NB4 (cell line): Measurements from ENCODE around the gene WDR45B.

Experiments
- POLR2A ChIP-seq: IDR thresholded peaks from 2 replicates; pipeline ENCODE4 v1.6.1; 2011; ENCODE audit warnings: mild to moderate bottlenecking; ENCODE audit not compliant: insufficient read length; ENCODE audit errors: extremely low read depth
- TF ChIP-seq, protein P1 (sequence below): IDR thresholded peaks from one replicate; pipeline ENCODE4 v1.5.1; 2012; ENCODE audit warnings: low read depth, low read length
- TF ChIP-seq, protein P2 (sequence below): IDR thresholded peaks from 2 replicates; pipeline ENCODE4 v1.6.1; 2011; ENCODE audit warnings: low read depth, low read length

DNA sequence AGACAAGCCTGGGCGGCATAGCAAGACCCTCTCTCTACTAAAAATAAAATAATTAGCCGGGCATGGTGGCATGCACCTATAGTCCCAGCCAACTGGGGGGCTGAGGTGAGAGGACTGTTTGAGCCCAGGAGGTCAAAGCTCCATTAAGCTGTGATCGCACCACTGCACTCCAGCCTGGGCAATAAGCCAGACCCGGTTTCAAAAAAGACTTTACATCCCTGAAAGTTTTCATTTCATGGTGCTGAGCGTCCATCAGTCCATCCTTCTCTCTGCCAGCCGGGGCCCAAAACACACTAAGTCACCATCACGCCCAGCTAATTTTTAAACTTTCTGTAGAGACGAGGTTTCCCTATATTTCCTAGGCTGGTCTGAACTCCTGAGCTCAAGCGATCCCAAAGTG is 39.6 kb upstream of the WDR45B start:
- TF ChIP-seq, protein P1, sequence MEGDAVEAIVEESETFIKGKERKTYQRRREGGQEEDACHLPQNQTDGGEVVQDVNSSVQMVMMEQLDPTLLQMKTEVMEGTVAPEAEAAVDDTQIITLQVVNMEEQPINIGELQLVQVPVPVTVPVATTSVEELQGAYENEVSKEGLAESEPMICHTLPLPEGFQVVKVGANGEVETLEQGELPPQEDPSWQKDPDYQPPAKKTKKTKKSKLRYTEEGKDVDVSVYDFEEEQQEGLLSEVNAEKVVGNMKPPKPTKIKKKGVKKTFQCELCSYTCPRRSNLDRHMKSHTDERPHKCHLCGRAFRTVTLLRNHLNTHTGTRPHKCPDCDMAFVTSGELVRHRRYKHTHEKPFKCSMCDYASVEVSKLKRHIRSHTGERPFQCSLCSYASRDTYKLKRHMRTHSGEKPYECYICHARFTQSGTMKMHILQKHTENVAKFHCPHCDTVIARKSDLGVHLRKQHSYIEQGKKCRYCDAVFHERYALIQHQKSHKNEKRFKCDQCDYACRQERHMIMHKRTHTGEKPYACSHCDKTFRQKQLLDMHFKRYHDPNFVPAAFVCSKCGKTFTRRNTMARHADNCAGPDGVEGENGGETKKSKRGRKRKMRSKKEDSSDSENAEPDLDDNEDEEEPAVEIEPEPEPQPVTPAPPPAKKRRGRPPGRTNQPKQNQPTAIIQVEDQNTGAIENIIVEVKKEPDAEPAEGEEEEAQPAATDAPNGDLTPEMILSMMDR = no peak
- TF ChIP-seq, protein P2, sequence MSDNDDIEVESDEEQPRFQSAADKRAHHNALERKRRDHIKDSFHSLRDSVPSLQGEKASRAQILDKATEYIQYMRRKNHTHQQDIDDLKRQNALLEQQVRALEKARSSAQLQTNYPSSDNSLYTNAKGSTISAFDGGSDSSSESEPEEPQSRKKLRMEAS = no peak
- TF ChIP-seq POLR2A = no peak
